GM12801 (cell line): ENCODE data around the gene KCNG2.

Source experiments
- TF ChIP-seq, protein P1 (sequence below): IDR thresholded peaks from one replicate; pipeline ENCODE4 v1.5.1; 2011; ENCODE audit warnings: control low read depth; ENCODE audit not compliant: insufficient read length; ENCODE audit errors: extremely low read depth

Gene KCNG2

DNA sequence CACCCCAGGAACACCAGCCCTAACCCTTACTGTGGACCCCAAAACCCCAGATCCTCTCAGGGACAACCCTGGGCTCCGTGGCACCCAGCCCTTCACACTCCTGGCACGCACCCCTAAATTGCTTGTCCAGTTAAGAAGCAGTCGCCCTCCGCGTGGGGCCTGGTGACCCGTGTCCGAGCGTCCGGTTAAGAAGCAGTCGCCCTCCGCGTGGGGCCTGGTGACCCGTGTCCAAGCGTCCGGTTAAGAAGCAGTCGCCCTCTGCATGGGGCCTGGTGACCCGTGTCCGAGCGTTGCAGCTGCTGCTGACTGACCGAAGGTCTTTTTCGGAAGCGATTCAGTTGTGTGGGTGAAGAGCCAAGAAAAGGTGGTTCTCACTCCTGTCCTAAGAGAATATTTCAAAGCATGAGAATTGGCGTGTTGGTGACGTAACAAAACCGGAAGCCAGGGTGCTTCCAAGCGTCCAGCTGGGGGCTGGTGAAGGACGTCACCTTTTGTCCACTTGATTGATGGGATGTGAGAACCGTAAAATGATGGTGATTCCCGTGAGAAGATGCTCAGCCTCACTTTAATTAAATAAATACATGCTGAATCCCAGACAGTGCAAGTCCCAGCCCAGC lies 70.5 kb downstream of the KCNG2 start:
- TF ChIP-seq, protein P1, sequence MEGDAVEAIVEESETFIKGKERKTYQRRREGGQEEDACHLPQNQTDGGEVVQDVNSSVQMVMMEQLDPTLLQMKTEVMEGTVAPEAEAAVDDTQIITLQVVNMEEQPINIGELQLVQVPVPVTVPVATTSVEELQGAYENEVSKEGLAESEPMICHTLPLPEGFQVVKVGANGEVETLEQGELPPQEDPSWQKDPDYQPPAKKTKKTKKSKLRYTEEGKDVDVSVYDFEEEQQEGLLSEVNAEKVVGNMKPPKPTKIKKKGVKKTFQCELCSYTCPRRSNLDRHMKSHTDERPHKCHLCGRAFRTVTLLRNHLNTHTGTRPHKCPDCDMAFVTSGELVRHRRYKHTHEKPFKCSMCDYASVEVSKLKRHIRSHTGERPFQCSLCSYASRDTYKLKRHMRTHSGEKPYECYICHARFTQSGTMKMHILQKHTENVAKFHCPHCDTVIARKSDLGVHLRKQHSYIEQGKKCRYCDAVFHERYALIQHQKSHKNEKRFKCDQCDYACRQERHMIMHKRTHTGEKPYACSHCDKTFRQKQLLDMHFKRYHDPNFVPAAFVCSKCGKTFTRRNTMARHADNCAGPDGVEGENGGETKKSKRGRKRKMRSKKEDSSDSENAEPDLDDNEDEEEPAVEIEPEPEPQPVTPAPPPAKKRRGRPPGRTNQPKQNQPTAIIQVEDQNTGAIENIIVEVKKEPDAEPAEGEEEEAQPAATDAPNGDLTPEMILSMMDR = no peak

DNA sequence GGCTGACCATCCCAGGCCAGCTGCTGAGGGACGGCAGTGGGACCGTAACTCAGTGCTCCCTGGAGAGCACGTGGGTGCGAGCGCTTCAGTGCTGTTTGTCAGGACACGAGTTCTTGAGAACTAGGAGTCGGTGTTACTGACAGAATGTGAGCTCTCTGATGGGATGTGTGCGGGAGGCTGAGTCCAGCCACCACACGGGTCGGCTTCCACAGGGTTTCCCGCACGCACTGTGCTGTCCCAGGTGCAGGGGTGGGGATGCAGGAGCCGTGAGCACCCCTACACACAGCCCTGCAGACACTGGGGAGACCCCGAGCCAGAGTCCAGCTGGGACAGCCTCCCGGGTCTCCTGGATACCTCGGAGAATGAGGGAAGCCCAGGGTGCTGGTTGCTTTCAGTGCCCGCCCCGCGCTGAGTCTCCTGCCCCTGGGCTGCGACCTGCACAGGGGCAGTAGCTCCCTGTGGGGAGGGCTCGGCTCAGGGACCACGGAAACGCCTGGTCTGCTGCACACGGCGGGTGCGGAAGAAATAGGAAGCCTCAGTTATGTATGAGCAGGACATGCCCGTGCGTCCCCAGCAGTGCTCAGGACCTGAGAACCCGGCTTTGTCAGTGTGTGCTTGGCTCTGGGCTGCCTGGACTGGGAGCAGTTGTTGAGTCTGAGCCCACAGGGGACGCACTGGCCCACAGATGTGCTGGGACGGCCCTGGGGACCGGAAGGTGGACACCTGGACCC lies 71.2 kb downstream of the KCNG2 start:
- TF ChIP-seq, protein P1 = no peak

DNA sequence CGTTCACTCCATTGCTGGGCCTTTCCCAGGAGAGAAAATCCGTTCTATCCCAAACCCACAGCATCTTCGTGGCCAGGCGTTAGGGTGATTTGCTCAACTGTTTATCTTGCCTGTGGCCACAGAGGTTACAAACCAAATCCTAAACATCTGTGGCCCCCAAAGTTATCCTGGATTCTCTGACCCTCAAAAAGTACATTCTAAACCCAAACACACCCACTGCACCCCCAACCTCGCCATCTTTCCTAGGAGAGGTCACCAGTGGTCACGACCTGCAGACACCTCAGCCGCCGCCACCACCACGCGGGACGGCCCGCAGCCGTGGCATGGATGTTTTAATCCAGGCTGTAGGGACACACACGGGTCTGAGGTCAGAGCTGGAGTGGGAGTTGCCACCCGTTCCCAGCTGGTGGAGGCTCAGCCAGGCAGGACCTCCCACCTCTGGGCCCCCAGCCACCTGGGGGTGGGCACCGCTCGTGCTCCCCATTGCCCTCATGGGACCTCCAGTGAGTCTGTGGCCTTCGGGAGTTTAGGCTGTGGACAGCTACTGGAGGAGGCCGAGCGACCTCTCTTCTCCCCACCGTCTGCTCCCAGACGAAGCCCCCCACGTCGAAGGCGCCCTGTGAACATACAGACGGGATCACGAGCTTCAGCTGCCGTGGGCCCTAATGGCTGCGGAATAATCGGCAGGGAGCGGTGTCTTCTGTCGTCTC lies 72.0 kb downstream of the KCNG2 start:
- TF ChIP-seq, protein P1 = no peak

DNA sequence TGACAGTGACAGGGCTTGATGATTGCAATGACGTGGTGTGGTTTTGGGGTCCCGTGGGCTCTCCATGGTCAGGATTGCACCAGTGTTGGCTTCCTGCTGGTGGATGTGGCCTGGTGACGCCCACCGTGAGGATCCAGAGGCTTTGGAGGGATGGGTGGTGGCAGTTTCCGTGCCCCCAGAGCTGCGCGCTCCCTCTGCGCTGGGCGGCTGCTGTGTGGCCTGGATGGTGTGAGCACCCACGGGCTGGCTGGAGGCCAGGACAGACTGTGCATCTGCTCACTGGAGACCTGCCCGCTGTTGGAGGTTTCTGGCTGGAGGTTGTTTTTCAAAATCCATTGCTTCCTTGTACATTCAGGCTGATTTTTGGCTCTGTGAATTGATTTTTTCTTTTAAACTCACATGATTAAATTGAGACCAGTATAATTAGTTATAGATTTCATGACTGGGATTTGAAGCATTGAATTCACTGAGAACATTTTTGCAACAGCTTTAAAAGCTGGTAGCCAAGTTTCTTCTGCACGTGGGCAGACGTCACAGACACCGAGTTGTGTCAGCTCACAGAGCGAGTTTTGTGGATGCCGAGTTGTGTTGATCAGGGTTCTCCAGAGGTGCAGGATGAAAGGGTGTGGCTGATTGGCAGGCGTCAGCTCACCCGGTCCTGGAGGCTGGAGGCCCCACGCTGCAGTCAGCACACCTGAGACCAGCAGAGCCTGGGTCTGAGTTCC lies 72.7 kb downstream of the KCNG2 start:
- TF ChIP-seq, protein P1 = no peak

DNA sequence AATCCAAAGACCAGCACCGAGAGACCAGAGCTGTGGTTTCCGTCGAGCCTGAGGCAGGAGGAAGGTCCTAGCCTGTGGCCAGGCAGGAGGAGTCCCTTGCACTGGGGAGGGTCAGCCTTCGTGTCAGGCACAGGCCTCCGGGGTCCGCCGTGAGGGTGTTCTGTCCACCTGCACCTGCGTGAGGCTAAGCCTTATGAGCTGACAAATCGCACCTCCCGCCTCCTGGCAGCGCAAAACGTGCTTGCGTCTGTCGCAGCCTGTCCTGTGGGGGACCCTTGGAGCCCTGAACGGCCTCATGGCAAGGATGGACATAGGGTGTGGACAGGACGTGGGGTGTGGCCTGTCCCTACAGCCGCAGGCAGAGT lies 73.3 kb downstream of the KCNG2 start:
- TF ChIP-seq, protein P1 = no peak

DNA sequence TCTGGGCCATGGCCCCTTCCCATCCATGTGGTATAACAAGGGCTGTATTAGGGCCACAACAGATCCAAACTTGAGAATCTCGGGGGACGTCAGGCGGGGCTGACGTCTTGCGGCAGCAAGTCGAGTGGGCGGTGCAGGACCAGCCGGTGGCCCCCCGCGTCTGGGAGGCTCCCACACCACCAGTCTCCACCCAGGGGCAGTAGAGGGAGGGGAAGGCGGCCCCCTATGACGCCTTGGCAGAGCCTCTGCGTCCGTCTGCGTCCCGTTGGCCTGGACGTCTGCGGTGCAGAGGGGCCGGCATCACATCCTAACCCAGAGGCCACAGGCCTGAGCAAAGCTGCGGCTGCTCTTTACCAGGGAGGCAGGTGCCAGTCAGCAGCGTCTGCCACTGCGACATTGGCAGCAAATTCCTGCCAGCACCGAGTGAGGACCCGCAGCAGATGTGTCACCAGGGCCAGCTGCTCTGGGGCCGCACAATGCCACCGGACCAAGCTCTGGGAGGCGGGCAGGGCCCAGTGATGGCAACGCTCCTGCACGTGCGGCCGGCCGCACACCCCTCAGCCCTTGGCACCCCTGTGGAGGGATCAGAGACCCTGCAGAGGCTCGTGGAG lies 73.8 kb downstream of the KCNG2 start:
- TF ChIP-seq, protein P1 = no peak
